ENCODE data around the gene TOR2A. TPM values are rescaled to one million over a fixed set of nuclear protein-coding genes. Genes with fewer than 3 reads are reported as not detected.

Gene TOR2A
- total RNA-seq, 1 experiment from 2014 or later, result 13.2 TPM

DNA sequence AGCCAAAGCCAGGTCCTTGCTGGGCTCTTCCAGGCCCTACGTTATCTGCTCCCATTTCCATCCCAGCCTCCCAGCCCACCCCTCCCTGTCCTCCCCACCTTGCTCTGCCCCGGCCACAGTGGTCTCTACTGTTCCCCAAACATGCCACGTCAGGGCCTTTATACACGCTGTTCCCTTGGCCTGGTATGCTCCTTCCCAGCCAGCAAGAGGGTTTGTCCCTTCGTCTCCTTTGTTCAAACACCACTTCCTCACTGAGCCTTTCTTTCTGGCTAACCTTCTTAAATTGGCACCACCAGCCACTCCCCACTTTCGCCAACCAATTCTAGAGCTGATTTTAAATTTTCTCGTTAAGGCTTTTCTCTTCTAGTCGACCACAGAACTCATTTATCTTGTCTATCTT is 33.6 kb upstream of the TOR2A start:
- WGBS (ENCODE audit: extremely low coverage, insufficient read length, low lambda C conversion rate), result no CpG with 5 or more reads among the region's 8 CpGs
- no peaks in the 10 kb centered on the region; a peak in 1 of 5 replicates for H3K9me3 Mint-ChIP-seq
- Histone ChIP-seq H3K27ac (ENCODE audit: insufficient read length, low read depth, low read length) (no peak overlapping the region), H3K56ac (ENCODE audit: insufficient read length, low read depth, low read length) (no peak overlapping the region), H3K79me1 (ENCODE audit: insufficient read depth, low read depth, low read length, poor library complexity, severe bottlenecking) (no peaks in the 10 kb centered on the region), H3K18ac (ENCODE audit: insufficient read length, low read depth, low read length) (no peak overlapping the region), H3K4me2 (ENCODE audit: insufficient read depth, insufficient read length, low read length) (no peak overlapping the region), H3K79me2 (ENCODE audit: insufficient read depth, low read length) (no peaks in the 10 kb centered on the region), H3K9ac (ENCODE audit: extremely low read depth, insufficient read length, low read length) (no peak overlapping the region), H3K4me1 (ENCODE audit: insufficient read depth, low read length) (peaks cover 8% of the 10 kb centered on the region), H4K20me1 (ENCODE audit: control insufficient read depth, insufficient read depth, insufficient read length) (no peaks in the 10 kb centered on the region), H3K23ac (ENCODE audit: insufficient read length, low read depth, low read length) (no peak overlapping the region), H3K14ac (ENCODE audit: insufficient read depth, low read length) (no peak overlapping the region), H2BK120ac (ENCODE audit: low read depth, low read length, poor library complexity, severe bottlenecking) (no peak overlapping the region), H4K91ac (ENCODE audit: insufficient read length, low read depth, low read length) (no peak overlapping the region), H3K9me3 (ENCODE audit: control insufficient read depth, low read depth, low read length) (no peaks in the 10 kb centered on the region), H4K8ac (replicated peaks; ENCODE audit: insufficient read length, low read depth, low read length) (no peak overlapping the region), H2BK15ac (ENCODE audit: low read depth, low read length) (no peak overlapping the region), H3T11ph (ENCODE audit: low read length) (no peak overlapping the region), H2BK20ac (ENCODE audit: low read depth, low read length, poor library complexity, severe bottlenecking) (no peak overlapping the region), H2BK12ac (ENCODE audit: insufficient read length, low read depth, low read length) (no peak overlapping the region), H3K27me3 (ENCODE audit: insufficient read depth, low read length) (no peaks in the 10 kb centered on the region), H2BK5ac (ENCODE audit: insufficient read length, low read length) (no peak overlapping the region), H3K4ac (ENCODE audit: low read depth, low read length) (no peak overlapping the region), H2AK5ac (ENCODE audit: insufficient read length, low read length) (no peak overlapping the region), H2AFZ (ENCODE audit: low read length) (no peak overlapping the region), H3K23me2 (ENCODE audit: insufficient read length, low read depth, low read length, poor library complexity, severe bottlenecking) (peaks cover 6% of the 10 kb centered on the region), H4K5ac (ENCODE audit: insufficient read length, low read depth, low read length) (no peak overlapping the region)
- H3K4me1 Mint-ChIP-seq, result peaks cover 37 to 43% of the 10 kb centered on the region in 2 experiments
- H3K27me3 Mint-ChIP-seq (ENCODE audit: low read depth), result peaks cover 7% of the 10 kb centered on the region
- no peak for DNase-seq
- TF ChIP-seq, protein P1, sequence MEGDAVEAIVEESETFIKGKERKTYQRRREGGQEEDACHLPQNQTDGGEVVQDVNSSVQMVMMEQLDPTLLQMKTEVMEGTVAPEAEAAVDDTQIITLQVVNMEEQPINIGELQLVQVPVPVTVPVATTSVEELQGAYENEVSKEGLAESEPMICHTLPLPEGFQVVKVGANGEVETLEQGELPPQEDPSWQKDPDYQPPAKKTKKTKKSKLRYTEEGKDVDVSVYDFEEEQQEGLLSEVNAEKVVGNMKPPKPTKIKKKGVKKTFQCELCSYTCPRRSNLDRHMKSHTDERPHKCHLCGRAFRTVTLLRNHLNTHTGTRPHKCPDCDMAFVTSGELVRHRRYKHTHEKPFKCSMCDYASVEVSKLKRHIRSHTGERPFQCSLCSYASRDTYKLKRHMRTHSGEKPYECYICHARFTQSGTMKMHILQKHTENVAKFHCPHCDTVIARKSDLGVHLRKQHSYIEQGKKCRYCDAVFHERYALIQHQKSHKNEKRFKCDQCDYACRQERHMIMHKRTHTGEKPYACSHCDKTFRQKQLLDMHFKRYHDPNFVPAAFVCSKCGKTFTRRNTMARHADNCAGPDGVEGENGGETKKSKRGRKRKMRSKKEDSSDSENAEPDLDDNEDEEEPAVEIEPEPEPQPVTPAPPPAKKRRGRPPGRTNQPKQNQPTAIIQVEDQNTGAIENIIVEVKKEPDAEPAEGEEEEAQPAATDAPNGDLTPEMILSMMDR (conservative IDR thresholded peaks at IDR 0.05), result no peak
- H3K27ac Mint-ChIP-seq, result peak overlapping the region in 1 of 3 experiments; percentile 6; a peak in 2 of 7 replicates
- peak overlapping the region in 1 of 2 experiments; percentile 24; a peak in 2 of 5 replicates for H3K4me3 Mint-ChIP-seq
- H3K36me3 Mint-ChIP-seq (ENCODE audit: insufficient read depth in 1 of 3, low read depth in 3 of 3), result no peaks in the 10 kb centered on the region
